Neural progenitor cell (in vitro differentiated cells): ENCODE data around the gene CHI3L2.

Experiments used
- EZH2phosphoT487 ChIP-seq: fragments of 200-600 bp; sonication (generic); IDR thresholded peaks from 2 replicates; pipeline ENCODE4 v1.6.1; 2017; ENCODE audit warnings: antibody characterized with exemption
- TF ChIP-seq, protein P1 (sequence below): fragments of 200-600 bp; sonication (generic); IDR thresholded peaks from 2 replicates; pipeline ENCODE4 v1.5.1; 2017; ENCODE audit warnings: antibody characterized with exemption, mild to moderate bottlenecking

DNA sequence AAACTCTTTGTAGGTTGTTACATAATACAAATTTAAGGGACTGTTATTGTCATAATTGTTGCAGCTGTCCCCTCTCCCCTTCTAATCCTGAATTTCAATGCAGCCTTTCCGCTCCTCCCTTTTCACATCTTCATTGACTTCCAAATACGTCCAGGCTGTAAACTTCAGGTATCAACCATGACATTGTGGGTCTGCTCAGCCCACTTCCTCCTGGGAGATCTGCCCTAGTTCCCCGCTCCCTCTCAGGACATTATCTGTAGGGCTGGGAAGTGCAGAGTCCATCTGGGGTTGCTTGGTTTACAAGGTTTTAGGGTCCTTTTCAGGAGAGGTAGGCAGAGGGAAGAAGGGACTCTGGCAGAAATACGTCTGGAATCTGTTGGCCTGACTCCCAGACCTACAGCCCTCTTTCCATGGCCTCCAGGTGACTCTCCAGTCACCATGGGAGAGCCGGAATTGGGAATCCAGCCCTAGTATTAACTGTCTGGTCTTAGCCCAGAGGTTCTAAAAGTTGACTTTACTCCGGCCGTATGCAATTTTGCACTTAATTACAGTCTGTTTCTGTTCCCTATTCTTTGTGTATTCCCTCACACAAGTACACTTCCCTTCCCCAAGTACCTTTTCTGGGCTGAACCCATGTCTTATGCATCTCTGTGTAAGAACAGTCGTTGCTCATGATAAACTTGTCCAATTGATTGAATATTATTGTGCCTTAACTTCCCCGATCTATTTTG, 22.4 kb upstream of the CHI3L2 start:
- TF ChIP-seq EZH2phosphoT487 = no peak
- TF ChIP-seq, protein P1, sequence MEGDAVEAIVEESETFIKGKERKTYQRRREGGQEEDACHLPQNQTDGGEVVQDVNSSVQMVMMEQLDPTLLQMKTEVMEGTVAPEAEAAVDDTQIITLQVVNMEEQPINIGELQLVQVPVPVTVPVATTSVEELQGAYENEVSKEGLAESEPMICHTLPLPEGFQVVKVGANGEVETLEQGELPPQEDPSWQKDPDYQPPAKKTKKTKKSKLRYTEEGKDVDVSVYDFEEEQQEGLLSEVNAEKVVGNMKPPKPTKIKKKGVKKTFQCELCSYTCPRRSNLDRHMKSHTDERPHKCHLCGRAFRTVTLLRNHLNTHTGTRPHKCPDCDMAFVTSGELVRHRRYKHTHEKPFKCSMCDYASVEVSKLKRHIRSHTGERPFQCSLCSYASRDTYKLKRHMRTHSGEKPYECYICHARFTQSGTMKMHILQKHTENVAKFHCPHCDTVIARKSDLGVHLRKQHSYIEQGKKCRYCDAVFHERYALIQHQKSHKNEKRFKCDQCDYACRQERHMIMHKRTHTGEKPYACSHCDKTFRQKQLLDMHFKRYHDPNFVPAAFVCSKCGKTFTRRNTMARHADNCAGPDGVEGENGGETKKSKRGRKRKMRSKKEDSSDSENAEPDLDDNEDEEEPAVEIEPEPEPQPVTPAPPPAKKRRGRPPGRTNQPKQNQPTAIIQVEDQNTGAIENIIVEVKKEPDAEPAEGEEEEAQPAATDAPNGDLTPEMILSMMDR = no peak
